Activated CD4-positive, alpha-beta memory T cell treated with anti-CD3 and anti-CD28 coated beads for 36 hours (primary cell): ENCODE results near the gene NEK4. TPM values are rescaled to one million over a fixed set of nuclear protein-coding genes. Genes with fewer than 3 reads are reported as not detected.

Experiments used
- CTCF ChIA-PET: fragments of 350-600 bp; sonication (Branson Sonifier 250); formaldehyde crosslinking; loops from one replicate; lab custom pipeline; 2021; ENCODE audit warnings: antibody characterized with exemption, inconsistent platforms; lab: Charles Lee
- POLR2A ChIA-PET: fragments of 350-600 bp; sonication (Branson Sonifier 250); formaldehyde crosslinking; loops from one replicate; lab custom pipeline; 2021; ENCODE audit warnings: antibody characterized with exemption; lab: Charles Lee
- DNase-seq: peaks from one replicate; pipeline ENCODE4 v3.0.0-alpha.2; 2020
- H3K27ac Mint-ChIP-seq: one replicate; pipeline ENCODE4 v1.8.0; 2021; ENCODE audit warnings: mixed read lengths
- H3K27me3 Mint-ChIP-seq: one replicate; pipeline ENCODE4 v1.8.0; 2021; ENCODE audit warnings: mixed read lengths
- H3K36me3 Mint-ChIP-seq: one replicate; pipeline ENCODE4 v1.8.0; 2021; ENCODE audit warnings: mixed read lengths
- H3K4me1 Mint-ChIP-seq: one replicate; pipeline ENCODE4 v1.8.0; 2021; ENCODE audit warnings: low read depth, mixed read lengths
- H3K4me3 Mint-ChIP-seq: one replicate; pipeline ENCODE4 v1.8.0; 2021; ENCODE audit warnings: mild to moderate bottlenecking, mixed read lengths
- H3K9me3 Mint-ChIP-seq: one replicate; pipeline ENCODE4 v1.8.0; 2021; ENCODE audit warnings: mixed read lengths
- intact Hi-C: fragments of 100-400 bp; cut with micrococcal nuclease; formaldehyde crosslinking; loops from one replicate; pipeline ENCODE4 v1.15.1; 2023
- total RNA-seq, 2 experiments: library from RNA; stranded (reverse); gene quantifications; one replicate each; pipeline ENCODE4 v1.2.3, GENCODE V29; 2021

NEK4 gene
- total RNA-seq, 2 experiments from 2014 or later = 16.9 to 21.7 TPM

DNA sequence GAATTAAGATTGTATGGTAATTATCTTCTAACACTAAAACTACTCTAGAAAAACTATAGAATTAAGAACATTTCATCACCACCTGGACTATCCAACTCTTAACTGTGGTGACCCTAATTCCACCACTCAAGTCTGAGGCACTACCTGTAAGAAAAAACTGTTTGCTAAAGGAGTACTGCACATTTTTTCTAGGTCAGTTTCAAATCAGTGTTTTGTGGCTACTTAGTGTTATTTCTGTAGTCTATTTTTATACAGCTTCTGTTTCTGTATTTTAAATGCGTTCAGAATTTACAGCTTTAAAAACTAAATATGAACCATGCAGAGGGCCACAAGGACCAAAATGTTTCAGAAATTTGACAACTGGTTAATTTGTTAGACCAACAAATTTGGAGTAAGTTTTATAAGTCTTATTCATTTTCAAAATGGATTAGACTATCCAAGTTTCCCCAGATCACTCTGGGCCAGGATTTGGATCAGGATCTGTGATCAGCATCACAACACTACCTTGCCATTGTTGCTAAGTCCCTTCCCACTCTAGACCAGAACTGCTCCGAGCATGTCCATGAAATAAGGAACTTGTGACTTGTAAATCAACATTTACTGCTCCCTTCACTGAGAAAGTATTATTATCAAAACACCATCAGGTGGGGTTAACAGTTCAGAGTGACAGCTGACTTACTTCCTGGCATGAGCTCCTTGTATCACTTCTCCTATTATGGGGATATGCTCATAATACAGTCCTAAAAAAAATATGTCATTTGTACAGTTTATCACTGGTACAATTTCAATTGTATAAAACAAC, 73.7 kb downstream of the NEK4 start:
- peaks cover 49% of the 10 kb centered on the region for H3K36me3 Mint-ChIP-seq
- H3K4me3 Mint-ChIP-seq = no peak overlapping the region
- DNase-seq = no peak
- H3K27me3 Mint-ChIP-seq = no peaks in the 10 kb centered on the region
- intact Hi-C loops = loop anchor here (1.0 kb wide), 1 partner anchor 9 kb away; the partner anchor contains the start of gene SPCS1
- no peaks in the 10 kb centered on the region for H3K9me3 Mint-ChIP-seq
- ChIA-PET CTCF (no interaction called here), POLR2A (interaction anchor here (1.5 to 4.1 kb wide), 3 partner anchors 8 to 12 kb away, joined by 3 to 14 read pairs (median 4); partner anchors contain the start of genes GLT8D1 and SPCS1)
- peak overlapping the region; percentile 79 for H3K27ac Mint-ChIP-seq
- H3K4me1 Mint-ChIP-seq = peaks cover 45% of the 10 kb centered on the region

DNA sequence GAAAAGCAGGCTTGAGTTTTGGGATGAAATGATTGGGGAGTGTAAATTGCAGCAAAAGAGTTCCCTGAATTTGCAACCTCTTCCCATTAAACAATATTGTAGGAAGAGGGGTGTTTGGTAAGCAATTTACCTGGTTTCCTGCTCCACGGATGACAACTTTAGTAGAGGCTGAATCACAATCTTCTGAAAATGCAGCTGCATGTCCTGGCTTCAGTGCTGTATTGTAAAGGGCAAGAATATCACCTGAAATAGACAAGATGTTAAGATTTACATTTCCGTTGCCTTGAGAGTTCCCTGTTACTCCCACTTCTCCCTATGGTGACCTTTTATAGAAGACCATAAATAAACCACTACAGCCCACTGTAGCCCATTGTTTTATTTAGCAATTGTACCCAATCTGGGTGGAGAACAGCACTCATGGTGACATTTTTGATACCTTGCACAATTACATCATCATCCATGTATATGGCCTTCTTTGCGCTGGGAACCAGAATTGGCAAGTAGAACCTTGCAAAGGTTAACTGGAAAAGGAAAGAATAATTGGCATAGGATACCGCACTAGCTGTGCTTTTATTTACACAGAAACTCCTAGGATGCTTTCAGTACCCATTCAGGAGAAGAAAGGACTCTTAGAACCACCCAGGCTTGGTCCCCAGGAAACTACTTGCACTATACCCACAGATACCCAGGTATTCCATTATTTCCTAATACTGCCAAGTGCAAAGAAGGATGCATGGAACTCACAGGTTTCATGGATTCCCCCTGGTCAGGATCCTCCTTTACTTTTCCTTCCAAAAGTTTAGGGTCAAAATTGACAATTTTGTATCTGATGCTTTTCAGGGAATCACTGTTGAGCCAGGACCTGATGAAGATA, 74.7 kb downstream of the NEK4 start:
- ChIA-PET POLR2A (interaction anchor here (1.6 to 4.1 kb wide), 2 partner anchors 9 to 11 kb away, joined by 3 to 14 read pairs; partner anchors contain the start of genes GLT8D1 and SPCS1), CTCF (interaction anchor here (1.5 kb wide), 1 partner anchor 151 kb away, joined by 3 read pairs; no protein-coding TSS in a partner anchor)
- no peak for DNase-seq
- H3K9me3 Mint-ChIP-seq = no peaks in the 10 kb centered on the region
- peaks cover 57% of the 10 kb centered on the region for H3K36me3 Mint-ChIP-seq
- intact Hi-C loops = no loop called here
- no peak overlapping the region for H3K4me3 Mint-ChIP-seq
- no peaks in the 10 kb centered on the region for H3K27me3 Mint-ChIP-seq
- H3K4me1 Mint-ChIP-seq = peaks cover 50% of the 10 kb centered on the region
- H3K27ac Mint-ChIP-seq = peak overlapping the region; percentile 51

DNA sequence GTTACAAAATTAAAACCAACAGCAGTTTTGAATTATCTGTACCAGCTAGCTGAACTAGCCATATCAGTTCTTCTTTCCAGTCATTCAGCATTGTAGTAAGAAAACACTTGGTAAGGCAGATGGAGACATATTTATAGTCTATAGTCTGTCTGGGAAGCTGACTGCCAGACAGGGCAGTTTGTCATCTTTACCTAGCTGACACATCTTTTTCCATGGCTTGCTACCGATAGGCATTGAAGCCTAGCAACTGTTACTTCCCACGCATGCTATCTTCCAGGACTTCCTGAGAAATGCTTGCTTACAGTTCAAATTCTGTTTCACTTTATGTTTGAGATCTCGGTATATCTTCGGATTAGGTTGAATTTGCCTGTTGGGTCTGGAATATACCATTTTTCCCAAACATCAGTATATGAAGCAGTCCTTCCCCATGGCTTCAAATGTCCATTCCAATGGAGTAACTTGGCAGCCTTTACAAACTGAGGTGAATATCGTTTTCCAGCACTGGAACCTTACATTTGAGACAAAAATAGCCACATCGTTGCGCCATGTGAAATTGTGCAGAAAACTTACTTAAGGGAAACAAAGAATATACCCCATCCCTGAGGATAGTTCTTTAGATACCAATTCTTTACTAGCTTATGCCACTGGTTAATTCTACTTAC, 76.1 kb downstream of the NEK4 start:
- intact Hi-C loops = no loop called here
- no peak overlapping the region for H3K4me3 Mint-ChIP-seq
- H3K27me3 Mint-ChIP-seq = no peaks in the 10 kb centered on the region
- H3K9me3 Mint-ChIP-seq = no peaks in the 10 kb centered on the region
- peaks cover 71% of the 10 kb centered on the region for H3K36me3 Mint-ChIP-seq
- peaks cover 60% of the 10 kb centered on the region for H3K4me1 Mint-ChIP-seq
- ChIA-PET POLR2A (interaction anchor here (0.6 to 4.1 kb wide), 3 partner anchors 11 to 375 kb away, joined by 3 to 14 read pairs (median 5); partner anchors contain the start of genes GLT8D1 and SPCS1), CTCF (interaction anchor here (1.5 kb wide), 1 partner anchor 150 kb away, joined by 3 read pairs; no protein-coding TSS in a partner anchor)
- peak overlapping the region; percentile 47 for H3K27ac Mint-ChIP-seq
- DNase-seq = no peak

DNA sequence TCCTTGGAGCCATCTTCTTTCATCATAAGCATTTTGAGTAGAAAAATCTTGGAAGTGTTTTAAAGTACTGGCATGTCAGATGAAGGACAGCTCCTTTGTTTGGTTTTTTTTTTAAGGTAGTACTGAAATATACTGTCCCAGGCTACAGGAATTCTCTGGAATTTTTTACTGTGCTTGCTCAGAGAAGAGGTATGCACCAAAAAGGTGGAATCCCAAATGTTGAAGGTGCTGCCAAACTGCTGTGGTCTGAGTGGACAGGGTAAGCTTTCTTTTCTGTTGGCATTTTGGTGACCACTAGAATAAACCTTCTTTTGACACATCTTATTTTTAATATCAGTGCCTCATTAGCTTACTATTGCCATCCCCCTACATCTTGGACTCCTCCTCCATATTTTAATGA, 77.7 kb downstream of the NEK4 start:
- Mint-ChIP-seq H3K36me3 (peaks cover 87% of the 10 kb centered on the region), H3K27me3 (no peaks in the 10 kb centered on the region), H3K9me3 (no peaks in the 10 kb centered on the region), H3K4me1 (peaks cover 75% of the 10 kb centered on the region), H3K4me3 (no peak overlapping the region), H3K27ac (peak overlapping the region; percentile 47)
- CTCF ChIA-PET = no interaction called here
- intact Hi-C loops = no loop called here
- no peak for DNase-seq
- POLR2A ChIA-PET = interaction anchor here (0.6 to 1.7 kb wide), 5 partner anchors 8 to 436 kb away, joined by 3 to 6 read pairs (median 3); partner anchors contain the start of genes GLT8D1 and SPCS1

DNA sequence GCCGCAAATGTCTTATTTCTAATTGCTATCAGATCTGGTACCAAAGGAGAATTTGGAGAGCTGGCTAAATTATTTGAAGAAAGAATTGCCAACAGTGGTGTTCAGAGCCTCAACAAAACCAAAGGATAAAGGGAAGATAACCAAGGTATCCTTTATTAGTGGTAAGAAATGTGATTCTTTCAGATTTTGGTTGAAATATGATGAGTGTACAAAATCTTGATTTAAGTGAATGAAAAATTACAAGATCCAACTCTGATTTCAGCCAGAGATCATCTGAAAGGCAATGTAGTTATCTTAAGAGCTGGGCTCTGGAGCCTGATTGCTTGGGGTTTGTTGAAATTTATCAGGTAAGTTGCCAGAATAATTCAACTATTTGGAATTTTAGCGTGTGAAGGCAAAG, 80.2 kb downstream of the NEK4 start:
- POLR2A ChIA-PET = interaction anchor here (2.1 to 2.4 kb wide), 2 partner anchors 15 to 19 kb away, joined by 8 to 12 read pairs; partner anchors contain the start of genes GLT8D1 and SPCS1
- Mint-ChIP-seq H3K27ac (peak overlapping the region; percentile 59), H3K27me3 (no peaks in the 10 kb centered on the region), H3K9me3 (no peaks in the 10 kb centered on the region), H3K4me1 (peaks cover 74% of the 10 kb centered on the region), H3K36me3 (peaks cover 96% of the 10 kb centered on the region), H3K4me3 (no peak overlapping the region)
- DNase-seq = no peak
- intact Hi-C loops = no loop called here
- CTCF ChIA-PET = no interaction called here

DNA sequence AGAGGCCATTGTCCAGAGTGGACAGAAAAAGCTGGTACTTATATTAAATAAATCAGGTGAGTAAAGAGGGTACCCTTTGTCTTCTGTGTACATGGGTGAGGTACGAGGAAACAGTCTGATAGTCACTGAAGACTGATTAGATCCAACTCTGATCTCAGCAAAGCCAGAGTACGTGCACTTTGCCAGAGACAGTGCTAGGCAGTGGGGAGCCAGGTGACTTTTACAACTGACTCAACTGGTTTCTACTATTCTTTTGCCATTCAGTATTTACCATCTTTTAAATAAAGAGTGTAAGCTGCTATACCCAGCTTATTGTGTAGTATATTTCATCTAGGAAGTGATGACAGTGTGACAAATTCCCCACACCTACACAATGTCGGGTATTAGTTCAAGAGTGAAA, 81.6 kb downstream of the NEK4 start:
- POLR2A ChIA-PET = interaction anchor here (2.0 to 2.4 kb wide), 3 partner anchors 17 to 153 kb away, joined by 6 to 12 read pairs (median 8); partner anchors contain the start of genes GLT8D1, SPCS1 and UQCC5
- peaks cover 88% of the 10 kb centered on the region for H3K36me3 Mint-ChIP-seq
- intact Hi-C loops = loop anchor here (5.0 to 10.0 kb wide), 2 partner anchors 232 to 356 kb away; partner anchors contain the start of genes NISCH and SFMBT1
- CTCF ChIA-PET = interaction anchor here (1.0 kb wide), 1 partner anchor 18 kb away, joined by 4 read pairs; no protein-coding TSS in a partner anchor
- peaks cover 68% of the 10 kb centered on the region for H3K4me1 Mint-ChIP-seq
- H3K27ac Mint-ChIP-seq = peak overlapping the region; percentile 91
- no peak for DNase-seq
- no peaks in the 10 kb centered on the region for H3K9me3 Mint-ChIP-seq
- no peaks in the 10 kb centered on the region for H3K27me3 Mint-ChIP-seq
- peak overlapping the region; percentile 91 for H3K4me3 Mint-ChIP-seq

DNA sequence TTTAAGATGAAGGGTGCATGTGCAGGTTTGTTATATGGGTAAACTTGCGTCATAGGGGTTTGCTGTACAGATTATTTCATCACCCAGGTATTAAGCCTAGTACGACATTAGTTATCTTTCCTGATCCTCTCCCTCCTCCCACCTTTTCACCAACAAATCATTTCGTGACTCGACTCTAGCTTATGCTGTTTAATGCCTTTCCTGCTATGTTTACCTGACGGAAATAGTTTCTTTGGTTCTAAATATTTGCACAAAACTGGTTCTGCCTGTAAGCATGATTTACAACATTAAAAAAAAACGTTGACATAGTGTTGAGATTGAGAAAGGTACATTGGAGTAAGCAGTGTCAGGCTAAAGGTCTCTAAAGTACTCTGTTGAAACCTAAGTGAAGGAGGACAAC, 82.5 kb downstream of the NEK4 start:
- no peak for DNase-seq
- Mint-ChIP-seq H3K4me3 (peak overlapping the region; percentile 91), H3K4me1 (peaks cover 67% of the 10 kb centered on the region), H3K27me3 (no peaks in the 10 kb centered on the region), H3K36me3 (peaks cover 79% of the 10 kb centered on the region), H3K27ac (peak overlapping the region; percentile 91), H3K9me3 (no peaks in the 10 kb centered on the region)
- intact Hi-C loops = loop anchor here (5.0 to 10.0 kb wide), 2 partner anchors 231 to 357 kb away; partner anchors contain the start of genes NISCH and SFMBT1
- POLR2A ChIA-PET = interaction anchor here (1.1 to 2.6 kb wide), 3 partner anchors 17 to 152 kb away, joined by 3 to 13 read pairs (median 6); partner anchors contain the start of gene UQCC5
- CTCF ChIA-PET = no interaction called here

DNA sequence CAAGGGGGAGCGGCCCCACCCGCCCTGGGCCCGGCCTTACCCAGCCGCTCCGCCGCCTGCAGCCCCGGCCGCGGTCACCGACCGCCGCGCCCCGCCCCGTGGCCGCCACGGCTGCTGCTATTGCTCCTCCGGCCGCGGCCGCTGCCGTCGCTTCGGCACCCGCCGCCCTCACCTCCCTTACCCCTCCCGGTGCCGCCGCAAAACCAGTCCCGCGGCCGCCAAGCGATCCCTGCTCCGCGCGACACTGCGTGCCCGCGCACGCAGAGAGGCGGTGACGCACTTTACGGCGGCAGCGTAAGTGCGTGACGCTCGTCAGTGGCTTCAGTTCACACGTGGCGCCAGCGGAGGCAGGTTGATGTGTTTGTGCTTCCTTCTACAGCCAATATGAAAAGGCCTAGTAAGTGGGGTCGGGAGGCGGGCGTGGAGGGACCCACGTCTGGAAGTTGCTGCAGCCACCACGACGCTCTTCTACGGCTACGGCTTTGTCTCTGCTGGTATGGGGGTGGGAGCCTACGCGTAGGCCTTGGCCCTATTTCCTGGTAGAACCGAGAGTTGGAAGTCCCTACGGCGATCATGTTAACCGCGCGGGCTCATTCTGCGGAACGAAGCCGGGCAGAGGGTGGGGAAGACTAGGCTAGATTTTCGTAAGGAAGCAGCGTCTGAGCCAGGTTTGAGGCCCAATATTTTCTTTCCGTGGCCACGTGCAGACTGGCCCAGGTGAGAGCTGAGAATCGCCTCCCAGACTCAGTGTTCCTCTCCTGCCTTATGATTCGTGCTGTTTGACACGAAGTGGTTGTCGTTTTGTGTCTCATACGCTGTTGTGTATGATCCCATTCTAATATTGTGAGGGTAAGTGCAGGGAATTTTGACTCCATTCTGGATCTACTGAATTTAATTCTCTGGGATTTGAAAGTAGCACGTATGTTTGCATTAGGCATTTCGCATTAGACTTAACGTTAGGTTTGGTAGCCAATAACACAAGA, 84.7 kb downstream of the NEK4 start, which contains the start of the genes GNL3 and PBRM1:
Gene GNL3, plus strand, starts transcription at position 324 of the 983 bp plus-strand sequence. Its CDS starts 61 bp downstream, at position 385.
Gene PBRM1, minus strand, starts transcription at position 205 of the 983 bp plus-strand sequence.
- intact Hi-C loops = loop anchor here (1.0 to 10.0 kb wide), 5 partner anchors 15 to 359 kb away; partner anchors contain the start of genes NISCH, SFMBT1, SPCS1 and UQCC5
- Mint-ChIP-seq H3K4me3 (peak within 1 kb of the TSS; percentile 91), H3K4me1 (peaks cover 72% of the 10 kb centered on the region), H3K9me3 (no peaks in the 10 kb centered on the region), H3K27ac (peak within 1 kb of the TSS; percentile 96), H3K36me3 (peaks cover 60% of the 10 kb centered on the region), H3K27me3 (no peaks in the 10 kb centered on the region)
- ChIA-PET CTCF (interaction anchor here (2.1 kb wide), 1 partner anchor 15 kb away, joined by 11 read pairs; no protein-coding TSS in a partner anchor), POLR2A (interaction anchor here (0.9 to 3.2 kb wide), 8 partner anchors 10 to 408 kb away, joined by 3 to 25 read pairs (median 4); partner anchors contain the start of genes GLT8D1, SPCS1, UQCC5 and WDR82)
- DNase-seq = peak; percentile 96

DNA sequence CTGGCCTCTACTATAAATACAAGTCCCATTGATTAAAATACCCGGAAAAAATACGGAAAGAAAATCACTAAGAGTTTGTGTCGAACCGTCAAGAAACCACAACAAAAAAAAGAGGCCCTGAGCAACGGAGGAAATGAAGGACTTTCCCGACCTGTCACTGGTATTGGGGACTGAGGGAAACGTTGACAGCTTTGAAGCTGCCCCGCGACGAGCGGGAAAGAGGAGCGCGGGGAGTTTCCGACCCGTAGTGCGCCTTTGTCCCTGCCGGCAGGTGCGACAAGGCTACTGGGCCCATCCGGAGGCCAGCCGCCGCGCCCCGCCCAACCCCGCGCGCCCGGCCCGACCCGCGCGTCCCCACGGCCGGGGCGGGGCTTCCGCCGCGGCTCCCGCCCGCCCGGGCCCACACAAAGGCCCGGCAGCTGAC, 85.4 kb downstream of the NEK4 start:
- Mint-ChIP-seq H3K27ac (peak overlapping the region; percentile 96), H3K4me1 (peaks cover 73% of the 10 kb centered on the region), H3K27me3 (no peaks in the 10 kb centered on the region), H3K4me3 (peak overlapping the region; percentile 85), H3K36me3 (peaks cover 54% of the 10 kb centered on the region), H3K9me3 (no peaks in the 10 kb centered on the region)
- CTCF ChIA-PET = interaction anchor here (2.1 kb wide), 1 partner anchor 14 kb away, joined by 11 read pairs; no protein-coding TSS in a partner anchor
- intact Hi-C loops = loop anchor here (1.0 to 10.0 kb wide), 4 partner anchors 21 to 360 kb away; partner anchors contain the start of genes NISCH, SFMBT1, SPCS1 and UQCC5
- DNase-seq = peak; percentile 92
- POLR2A ChIA-PET = interaction anchor here (0.6 to 3.2 kb wide), 6 partner anchors 11 to 407 kb away, joined by 3 to 25 read pairs (median 4); partner anchors contain the start of genes GLT8D1, SFMBT1, SPCS1 and UQCC5
